IMR-90 (cell line): ENCODE results near the gene NEGR1. TPM values are rescaled to one million over a fixed set of nuclear protein-coding genes. Genes with fewer than 3 reads are reported as not detected.

Experiments
- ATAC-seq: fragments of 200-7000 bp; cut with Tn5 transposase; 2 replicates; pipeline ENCODE4 v1.9.1; 2020; ENCODE audit warnings: low read depth, mild to moderate bottlenecking, moderate library complexity
- BruUV-seq: library from RNA; stranded (reverse); fragments of 400-500 nt; replicated peaks from 2 replicates; lab custom pipeline; 2021; lab: Mats Ljungman, UMichigan
- CTCF ChIA-PET: fragments of 300-600 bp; formaldehyde crosslinking; extraction: SDS; loops from one replicate; lab custom pipeline; 2021; ENCODE audit warnings: antibody characterized with exemption; lab: Yijun Ruan, JAX
- POLR2A ChIA-PET: fragments of 300-600 bp; sonication (Branson Sonifier 250); formaldehyde crosslinking; loops from one replicate; lab custom pipeline; 2022; ENCODE audit warnings: antibody characterized with exemption; ENCODE audit not compliant: unreplicated experiment; lab: Charles Lee
- DNase-seq: peaks from one replicate; pipeline ENCODE4 v3.0.0; 2013
- H2AFZ ChIP-seq: replicated peaks from 2 replicates; pipeline ENCODE3; 2013; ENCODE audit warnings: low read length, mild to moderate bottlenecking; ENCODE audit not compliant: poor library complexity
- H2AK5ac ChIP-seq: 2 replicates; pipeline ENCODE4 v1.6.1; 2013; ENCODE audit warnings: low read depth, low read length, inconsistent platforms
- H2AK9ac ChIP-seq: replicated peaks from 2 replicates; pipeline ENCODE3; 2013; ENCODE audit warnings: mild to moderate bottlenecking, low read depth, low read length, moderate library complexity; ENCODE audit not compliant: poor library complexity
- H2BK120ac ChIP-seq: 2 replicates; pipeline ENCODE4 v1.6.1; 2013; ENCODE audit warnings: low read depth, low read length, inconsistent platforms
- H2BK15ac ChIP-seq: 3 replicates; pipeline ENCODE4 v1.6.1; 2013; ENCODE audit warnings: low read depth, low read length, inconsistent platforms
- H2BK20ac ChIP-seq: 2 replicates; pipeline ENCODE4 v1.6.1; 2013; ENCODE audit warnings: low read depth, mild to moderate bottlenecking, inconsistent platforms, low read length, moderate library complexity
- H2BK5ac ChIP-seq: 2 replicates; pipeline ENCODE4 v1.6.1; 2013; ENCODE audit warnings: mild to moderate bottlenecking, low read depth, low read length, inconsistent platforms; ENCODE audit not compliant: poor library complexity, severe bottlenecking
- H3K14ac ChIP-seq: replicated peaks from 2 replicates; pipeline ENCODE4 v1.6.1; 2013; ENCODE audit warnings: low read depth, low read length, inconsistent platforms
- H3K18ac ChIP-seq: 2 replicates; pipeline ENCODE4 v1.6.1; 2013; ENCODE audit warnings: low read depth, low read length, control low read depth
- H3K23ac ChIP-seq: 2 replicates; pipeline ENCODE4 v1.6.1; 2013; ENCODE audit warnings: low read depth, low read length, inconsistent platforms
- H3K27ac ChIP-seq: 2 replicates; pipeline ENCODE4 v1.5.1; 2013; ENCODE audit warnings: mild to moderate bottlenecking, control low read depth, low read length; ENCODE audit not compliant: insufficient read depth
- H3K27me3 ChIP-seq: 2 replicates; pipeline ENCODE4 v1.6.1; 2013; ENCODE audit warnings: low read length; ENCODE audit not compliant: control insufficient read depth, insufficient read depth
- H3K36me3 ChIP-seq: 2 replicates; pipeline ENCODE4 v1.6.1; 2013; ENCODE audit warnings: low read length, mixed read lengths; ENCODE audit not compliant: control insufficient read depth, insufficient read depth
- H3K4ac ChIP-seq: 2 replicates; pipeline ENCODE4 v1.6.1; 2013; ENCODE audit warnings: low read depth, low read length, inconsistent platforms
- H3K4me1 ChIP-seq: 2 replicates; pipeline ENCODE4 v1.6.1; 2013; ENCODE audit warnings: low read length, mixed read lengths; ENCODE audit not compliant: control insufficient read depth, insufficient read depth
- H3K4me2 ChIP-seq: 2 replicates; pipeline ENCODE4 v1.6.1; 2013; ENCODE audit warnings: low read depth, mild to moderate bottlenecking, control low read depth, low read length, moderate library complexity
- H3K4me3 ChIP-seq: 2 replicates; pipeline ENCODE4 v1.5.1; 2013; ENCODE audit warnings: low read depth, mild to moderate bottlenecking, control low read depth, low read length, moderate library complexity; ENCODE audit not compliant: insufficient read depth
- H3K56ac ChIP-seq: 2 replicates; pipeline ENCODE4 v1.6.1; 2013; ENCODE audit warnings: low read length, inconsistent platforms; ENCODE audit not compliant: insufficient read depth; ENCODE audit errors: extremely low read depth
- H3K79me1 ChIP-seq, 2 experiments: 2 replicates each; pipeline ENCODE4 v1.6.1; 2013; ENCODE audit warnings: low read length in 2 of 2, inconsistent platforms in 1 of 2, low read depth in 1 of 2
- H3K9ac ChIP-seq: 2 replicates; pipeline ENCODE4 v1.6.1; 2013; ENCODE audit warnings: low read depth, low read length, control low read depth
- H3K9me1 ChIP-seq: 2 replicates; pipeline ENCODE4 v1.6.1; 2013; ENCODE audit warnings: low read length, inconsistent platforms; ENCODE audit not compliant: insufficient read depth
- H3K9me3 ChIP-seq: 2 replicates; pipeline ENCODE4 v1.6.1; 2013; ENCODE audit warnings: low read length; ENCODE audit not compliant: control insufficient read depth, insufficient read depth
- H4K20me1 ChIP-seq: 2 replicates; pipeline ENCODE4 v1.6.1; 2013; ENCODE audit warnings: low read length, inconsistent platforms; ENCODE audit not compliant: insufficient read depth
- H4K5ac ChIP-seq: 2 replicates; pipeline ENCODE4 v1.6.1; 2013; ENCODE audit warnings: mild to moderate bottlenecking, low read depth, low read length, control low read depth
- H4K8ac ChIP-seq, 2 experiments: 2 replicates each; pipeline ENCODE4 v1.6.1; 2013; ENCODE audit warnings: low read depth in 2 of 2, low read length in 2 of 2, control low read depth in 1 of 2, inconsistent platforms in 1 of 2
- H4K91ac ChIP-seq: 2 replicates; pipeline ENCODE4 v1.6.1; 2013; ENCODE audit warnings: low read depth, low read length, inconsistent platforms; ENCODE audit not compliant: insufficient read depth
- BHLHE40 ChIP-seq: fragments of 150-350 bp; IDR thresholded peaks from 2 replicates; pipeline ENCODE4 v1.6.1; 2016; ENCODE audit warnings: mild to moderate bottlenecking, low read depth, low read length
- CEBPB ChIP-seq: IDR thresholded peaks from 2 replicates; pipeline ENCODE4 v1.6.1; 2012; ENCODE audit warnings: low read depth, low read length, improper control_type of control experiment
- CHD1 ChIP-seq: IDR thresholded peaks from 2 replicates; pipeline ENCODE4 v1.6.1; 2012; ENCODE audit warnings: low read depth, low read length, improper control_type of control experiment
- CTCF ChIP-seq: conservative IDR thresholded peaks from 2 replicates; pipeline ENCODE4 v1.5.1; 2012; ENCODE audit warnings: mild to moderate bottlenecking, low read depth, low read length, improper control_type of control experiment
- ELK1 ChIP-seq: fragments of 150-350 bp; IDR thresholded peaks from 2 replicates; pipeline ENCODE4 v1.6.1; 2016; ENCODE audit warnings: low read depth, mild to moderate bottlenecking, low read length, moderate library complexity, borderline replicate concordance
- FOS ChIP-seq: fragments of 150-350 bp; IDR thresholded peaks from 2 replicates; pipeline ENCODE4 v1.6.1; 2016; ENCODE audit warnings: low read depth, low read length
- MAFK ChIP-seq: IDR thresholded peaks from 2 replicates; pipeline ENCODE4 v1.6.1; 2012; ENCODE audit warnings: low read depth, low read length, improper control_type of control experiment
- MAZ ChIP-seq: IDR thresholded peaks from 2 replicates; pipeline ENCODE4 v1.6.1; 2012; ENCODE audit warnings: low read depth, mild to moderate bottlenecking, low read length, improper control_type of control experiment, moderate library complexity, borderline replicate concordance
- MXI1 ChIP-seq: IDR thresholded peaks from 2 replicates; pipeline ENCODE4 v1.6.1; 2012; ENCODE audit warnings: low read depth, mild to moderate bottlenecking, low read length, moderate library complexity, borderline replicate concordance
- NFE2L2 ChIP-seq: fragments of 150-350 bp; IDR thresholded peaks from 2 replicates; pipeline ENCODE4 v1.6.1; 2016; ENCODE audit warnings: low read depth, mild to moderate bottlenecking, low read length
- POLR2A ChIP-seq: IDR thresholded peaks from 2 replicates; pipeline ENCODE4 v1.6.1; 2012; ENCODE audit warnings: mild to moderate bottlenecking, low read depth, low read length
- RAD21 ChIP-seq: IDR thresholded peaks from 2 replicates; pipeline ENCODE4 v1.6.1; 2012; ENCODE audit warnings: low read length, improper control_type of control experiment
- RCOR1 ChIP-seq: IDR thresholded peaks from 2 replicates; pipeline ENCODE4 v1.6.1; 2012; ENCODE audit warnings: mild to moderate bottlenecking, low read length, improper control_type of control experiment; ENCODE audit not compliant: insufficient replicate concordance
- RFX5 ChIP-seq: IDR thresholded peaks from 2 replicates; pipeline ENCODE4 v1.8.0; 2012; ENCODE audit warnings: low read depth, mild to moderate bottlenecking, low read length, moderate library complexity
- SMC3 ChIP-seq: fragments of 150-350 bp; IDR thresholded peaks from 2 replicates; pipeline ENCODE4 v1.6.1; 2016; ENCODE audit warnings: low read depth, mild to moderate bottlenecking, antibody characterized with exemption, low read length, moderate library complexity
- USF2 ChIP-seq: fragments of 150-350 bp; IDR thresholded peaks from 2 replicates; pipeline ENCODE4 v1.6.1; 2017; ENCODE audit warnings: mild to moderate bottlenecking, antibody characterized with exemption, low read length, low read depth
- WGBS, 2 experiments: methylation state at CpG; one replicate each; pipeline versions ENCODE4 v1.1.5 to v1.1.7; 2013; ENCODE audit warnings: missing lambda C conversion rate in 2 of 2; ENCODE audit not compliant: insufficient read length in 1 of 2; ENCODE audit errors: extremely low coverage in 2 of 2; 5-methylcytosine and 5-hydroxymethylcytosine counted together
- dilution Hi-C: fragments of 300-500 bp; cut with HindIII; formaldehyde crosslinking; loops from one replicate; pipeline ENCODE4 v1.14.3; 2018; ENCODE audit warnings: low sequenced_read_pairs; ENCODE audit not compliant: unreplicated experiment
- in situ Hi-C: fragments of 300-500 bp; cut with MboI; formaldehyde crosslinking; loops from 3 replicates; pipeline ENCODE4 v1.14.3; 2019; ENCODE audit warnings: low sequenced_read_pairs, inconsistent platforms, mixed read lengths
- intact Hi-C: fragments of 100-400 bp; cut with micrococcal nuclease; formaldehyde crosslinking; loops from 2 replicates; pipeline ENCODE4 v1.10.0; 2022
- polyA plus RNA-seq, 3 experiments: library from polyadenylated mRNA; depleted of rRNA; stranded (reverse); fragments of >200 nt; gene quantifications; 2 replicates each; pipeline ENCODE4 v1.2.3, GENCODE V29; 2012; ENCODE audit warnings: low replicate concordance in 1 of 3
- total RNA-seq: library from RNA; depleted of rRNA; stranded (reverse); fragments of >200 nt; gene quantifications from 2 replicates; pipeline ENCODE4 v1.2.3, GENCODE V29; 2012

The NEGR1 gene
- total and polyA plus RNA-seq, 2 of the 4 experiments (the other 2 are of a cell fraction), result 5.1 to 9.1 TPM

GRCh38 chr1:71956613-71957285, 325.6 kb downstream of the NEGR1 start:
- Histone ChIP-seq H2AK9ac (no peak overlapping the region), H2BK20ac (no peak overlapping the region), H4K8ac (no peak overlapping the region), H3K9me3 (no peaks in the 10 kb centered on the region), H4K5ac (no peak overlapping the region), H2AK5ac (no peak overlapping the region), H3K4me1 (no peaks in the 10 kb centered on the region), H3K56ac (no peak overlapping the region), H3K79me1 (no peaks in the 10 kb centered on the region), H3K9me1 (no peaks in the 10 kb centered on the region), H2BK120ac (no peak overlapping the region), H3K27me3 (no peaks in the 10 kb centered on the region), H3K9ac (no peak overlapping the region), H3K23ac (no peak overlapping the region), H3K27ac (no peak overlapping the region), H3K4me2 (no peak overlapping the region), H3K14ac (no peak overlapping the region), H2BK15ac (no peak overlapping the region), H2BK5ac (no peak overlapping the region), H3K18ac (no peak overlapping the region), H2AFZ (no peak overlapping the region), H4K91ac (no peak overlapping the region), H3K4ac (no peak overlapping the region), H4K20me1 (no peaks in the 10 kb centered on the region), H3K36me3 (no peaks in the 10 kb centered on the region), H3K4me3 (no peak overlapping the region)
- ATAC-seq (no peak), DNase-seq (no peak)
- intact Hi-C loops (no loop called here), dilution Hi-C loops (no loop called here), in situ Hi-C loops (no loop called here)
- TF ChIP-seq USF2 (no peak), CHD1 (no peak), MXI1 (no peak), ELK1 (no peak), BHLHE40 (no peak), FOS (no peak), POLR2A (no peak), CTCF (no peak), RAD21 (no peak), RFX5 (no peak), MAFK (no peak), MAZ (no peak), SMC3 (no peak), CEBPB (no peak), RCOR1 (no peak), NFE2L2 (no peak)
- POLR2A ChIA-PET, result no interaction called here
- no TSS peak for BruUV-seq
- CTCF ChIA-PET, result no interaction called here
- 80% methylated on average over 1 of the region's 2 CpGs; no CpG with 5 or more reads in 1 of the 2 experiments for WGBS, 2 experiments
